Measurements from ENCODE around the gene ERI3. TPM values are rescaled to one million over a fixed set of nuclear protein-coding genes. Genes with fewer than 3 reads are reported as not detected.

Gene ERI3
- polyA plus RNA-seq, 3 donors, result 26.4 to 35.0 (median 26.6) TPM

DNA sequence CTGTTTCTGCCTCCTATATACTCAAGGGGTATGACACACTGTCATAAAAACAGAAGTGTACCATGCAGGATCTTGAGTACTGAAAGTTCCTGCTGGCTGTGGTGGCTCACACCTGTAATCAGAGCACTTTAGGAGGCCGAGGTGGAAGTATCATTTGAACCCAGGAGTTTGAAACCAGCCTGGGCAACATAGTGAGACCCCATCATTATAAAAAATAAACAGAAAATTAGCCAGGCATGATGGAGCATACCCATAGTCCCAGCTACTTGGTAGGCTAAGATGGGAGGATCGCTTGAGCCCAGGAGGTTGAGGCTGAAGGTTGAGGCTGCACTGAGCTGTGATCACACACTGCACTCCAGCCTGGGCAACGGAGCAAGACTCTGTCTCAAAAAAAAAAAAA lies 20.1 kb downstream of the ERI3 start:
- no CpG with 5 or more reads among the region's 3 CpGs for WGBS (ENCODE audit: insufficient coverage)

DNA sequence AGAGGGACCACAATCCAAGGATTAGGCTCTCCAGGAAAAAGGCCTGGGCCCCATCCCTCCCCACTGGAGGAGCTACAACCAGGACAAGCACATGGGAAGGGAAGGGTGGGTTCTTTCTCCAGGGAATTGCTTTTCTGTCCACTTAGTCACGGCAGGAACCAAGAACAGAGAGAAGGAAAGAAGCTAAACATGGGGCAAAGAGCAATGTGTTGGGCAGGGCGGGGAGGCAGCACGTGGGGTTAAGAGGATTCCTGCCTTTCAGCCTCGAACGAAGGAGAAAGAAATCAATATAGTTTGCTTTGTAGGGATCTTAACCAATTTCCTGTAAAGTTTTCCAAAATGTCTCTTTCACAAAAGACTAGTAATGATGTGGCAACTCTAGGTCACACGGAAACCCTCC lies 21.7 kb downstream of the ERI3 start:
- peaks cover 0 to 1% (median 0%) of the 10 kb centered on the region in 3 donors for H3K27me3 Mint-ChIP-seq (ENCODE audit: low read depth in 3 of 3)
- H3K36me3 Mint-ChIP-seq, result peaks cover 57 to 63% of the 10 kb centered on the region in 2 donors
- Histone ChIP-seq H3K79me2 (ENCODE audit: insufficient read depth, low read length) (no peaks in the 10 kb centered on the region), H3K36me3 (replicated peaks in 1 of 2; ENCODE audit: control insufficient read depth in 1 of 2, insufficient read depth in 2 of 2, low read length in 2 of 2) (peaks cover 19 to 85% of the 10 kb centered on the region in 2 donors), H3K4me1 (ENCODE audit: control insufficient read depth in 1 of 2, insufficient read depth in 2 of 2, low read length in 2 of 2) (no peaks in the 10 kb centered on the region), H4K20me1 (ENCODE audit: insufficient read depth, low read length) (no peaks in the 10 kb centered on the region), H2AFZ (ENCODE audit: insufficient read depth, low read depth, low read length, poor library complexity, severe bottlenecking) (no peak overlapping the region), H3K4me2 (replicated peaks; ENCODE audit: extremely low read depth, low read length, poor library complexity, severe bottlenecking) (no peak overlapping the region), H3K9ac (ENCODE audit: insufficient read depth, low read length, poor library complexity, severe bottlenecking) (no peak overlapping the region), H3K4me3 (replicated peaks in 1 of 3; ENCODE audit: low read depth in 2 of 3, low read length in 3 of 3) (no peak overlapping the region), H3K27ac (ENCODE audit: low read depth in 1 of 2, low read length in 2 of 2) (no peak overlapping the region), H3K27me3 (ENCODE audit: control insufficient read depth in 2 of 2, insufficient read depth in 2 of 2, low read length in 2 of 2) (no peaks in the 10 kb centered on the region), H3K9me3 (replicated peaks in 1 of 2; ENCODE audit: control insufficient read depth in 1 of 2, insufficient read depth in 1 of 2, low read length in 2 of 2) (peaks cover 0 to 3% of the 10 kb centered on the region in 2 donors)
- no peak overlapping the region for H3K4me3 Mint-ChIP-seq
- TF ChIP-seq, protein P1, sequence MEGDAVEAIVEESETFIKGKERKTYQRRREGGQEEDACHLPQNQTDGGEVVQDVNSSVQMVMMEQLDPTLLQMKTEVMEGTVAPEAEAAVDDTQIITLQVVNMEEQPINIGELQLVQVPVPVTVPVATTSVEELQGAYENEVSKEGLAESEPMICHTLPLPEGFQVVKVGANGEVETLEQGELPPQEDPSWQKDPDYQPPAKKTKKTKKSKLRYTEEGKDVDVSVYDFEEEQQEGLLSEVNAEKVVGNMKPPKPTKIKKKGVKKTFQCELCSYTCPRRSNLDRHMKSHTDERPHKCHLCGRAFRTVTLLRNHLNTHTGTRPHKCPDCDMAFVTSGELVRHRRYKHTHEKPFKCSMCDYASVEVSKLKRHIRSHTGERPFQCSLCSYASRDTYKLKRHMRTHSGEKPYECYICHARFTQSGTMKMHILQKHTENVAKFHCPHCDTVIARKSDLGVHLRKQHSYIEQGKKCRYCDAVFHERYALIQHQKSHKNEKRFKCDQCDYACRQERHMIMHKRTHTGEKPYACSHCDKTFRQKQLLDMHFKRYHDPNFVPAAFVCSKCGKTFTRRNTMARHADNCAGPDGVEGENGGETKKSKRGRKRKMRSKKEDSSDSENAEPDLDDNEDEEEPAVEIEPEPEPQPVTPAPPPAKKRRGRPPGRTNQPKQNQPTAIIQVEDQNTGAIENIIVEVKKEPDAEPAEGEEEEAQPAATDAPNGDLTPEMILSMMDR (IDR thresholded peaks at IDR 0.05), result no peak
- intact Hi-C loops (cut with micrococcal nuclease), result no loop called here
- no peaks in the 10 kb centered on the region for H3K4me1 Mint-ChIP-seq
- DNase-seq, result no peak
- H3K9me3 Mint-ChIP-seq, result peaks cover under 1 to 2% (median 2%) of the 10 kb centered on the region in 7 donors
- WGBS (ENCODE audit: insufficient coverage), result 92% methylated on average over 2 of the region's 6 CpGs
- H3K27ac Mint-ChIP-seq, result no peak overlapping the region

More for the DNA sequence above, 20.1 kb downstream of the ERI3 start:
- Histone ChIP-seq H3K4me2 (replicated peaks; ENCODE audit: extremely low read depth, low read length, poor library complexity, severe bottlenecking) (no peak overlapping the region), H3K79me2 (ENCODE audit: insufficient read depth, low read length) (no peaks in the 10 kb centered on the region), H3K27me3 (ENCODE audit: control insufficient read depth in 2 of 2, insufficient read depth in 2 of 2, low read length in 2 of 2) (no peaks in the 10 kb centered on the region), H3K4me3 (replicated peaks in 1 of 3; ENCODE audit: low read depth in 2 of 3, low read length in 3 of 3) (no peak overlapping the region), H3K9ac (ENCODE audit: insufficient read depth, low read length, poor library complexity, severe bottlenecking) (no peak overlapping the region), H3K4me1 (ENCODE audit: control insufficient read depth in 1 of 2, insufficient read depth in 2 of 2, low read length in 2 of 2) (peaks cover 0 to 3% of the 10 kb centered on the region in 2 donors), H4K20me1 (ENCODE audit: insufficient read depth, low read length) (no peaks in the 10 kb centered on the region), H3K27ac (ENCODE audit: low read depth in 1 of 2, low read length in 2 of 2) (no peak overlapping the region), H3K9me3 (replicated peaks in 1 of 2; ENCODE audit: control insufficient read depth in 1 of 2, insufficient read depth in 1 of 2, low read length in 2 of 2) (peaks cover 0 to 3% of the 10 kb centered on the region in 2 donors), H2AFZ (ENCODE audit: insufficient read depth, low read depth, low read length, poor library complexity, severe bottlenecking) (no peak overlapping the region), H3K36me3 (replicated peaks in 1 of 2; ENCODE audit: control insufficient read depth in 1 of 2, insufficient read depth in 2 of 2, low read length in 2 of 2) (peaks cover 23 to 87% of the 10 kb centered on the region in 2 donors)
- H3K4me1 Mint-ChIP-seq, result peaks cover 3% of the 10 kb centered on the region
- intact Hi-C loops (cut with micrococcal nuclease), result no loop called here
- peak overlapping the region in 1 of 7 donors; percentile 13 for H3K27ac Mint-ChIP-seq
- peaks cover 66 to 70% of the 10 kb centered on the region in 2 donors for H3K36me3 Mint-ChIP-seq
- TF ChIP-seq, protein P1 (IDR thresholded peaks at IDR 0.05), result no peak
- no peak overlapping the region for H3K4me3 Mint-ChIP-seq
- no peak for DNase-seq
- H3K27me3 Mint-ChIP-seq (ENCODE audit: low read depth in 3 of 3), result no peaks in the 10 kb centered on the region
- peaks cover 2 to 5% (median 3%) of the 10 kb centered on the region in 7 donors for H3K9me3 Mint-ChIP-seq
